ENCODE results near the gene SMAD2.

DNA sequence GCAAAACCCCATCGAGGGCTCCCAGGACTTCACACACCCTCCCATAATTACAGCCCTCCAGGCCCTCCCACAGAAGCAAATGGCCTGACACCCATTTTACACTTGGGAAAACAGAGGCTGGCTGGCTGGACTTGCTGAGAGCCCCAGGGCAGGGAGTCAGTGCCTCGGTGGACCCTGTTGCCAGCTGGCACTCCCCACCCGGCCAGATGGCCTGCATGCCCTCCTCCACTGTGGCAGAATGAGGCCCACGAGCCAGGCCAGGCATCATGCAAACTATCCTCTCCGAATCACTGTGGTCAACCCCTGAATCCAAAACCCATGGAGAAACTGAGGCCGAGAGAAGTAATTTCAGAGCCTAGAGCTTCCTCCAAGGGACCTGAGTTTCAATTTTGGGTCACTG is 129.7 kb downstream of the SMAD2 start:
- TF ChIP-seq POLR2A (IDR thresholded peaks at IDR 0.05; ENCODE audit: low read depth, low read length) (no peak), POLR2AphosphoS5 (IDR thresholded peaks at IDR 0.05; ENCODE audit: low read depth, low read length) (no peak), TAF1 (IDR thresholded peaks at IDR 0.05; ENCODE audit: borderline replicate concordance, low read depth, low read length) (no peak)
